Peyer's patch (tissue), 4 donors: ENCODE measurements around the gene LRRN1.

ENCODE experiments used
- POLR2A ChIP-seq, 2 donors: fragments of 450-650 bp; IDR thresholded peaks; one replicate each; pipeline ENCODE4 v1.5.1; 2017; ENCODE audit warnings: antibody characterized with exemption in 2 of 2, mild to moderate bottlenecking in 2 of 2, moderate library complexity in 2 of 2
- TF ChIP-seq, protein P1 (sequence below), 6 experiments: fragments of 450-650 bp in 4 of 6; fragments of 200-600 bp in 2 of 6; sonication (generic) in 1 of 6; IDR thresholded peaks; one replicate each; pipeline ENCODE4 v1.5.1; 2017 to 2019; ENCODE audit warnings: antibody characterized with exemption in 6 of 6, mild to moderate bottlenecking in 3 of 6, moderate library complexity in 1 of 6

DNA sequence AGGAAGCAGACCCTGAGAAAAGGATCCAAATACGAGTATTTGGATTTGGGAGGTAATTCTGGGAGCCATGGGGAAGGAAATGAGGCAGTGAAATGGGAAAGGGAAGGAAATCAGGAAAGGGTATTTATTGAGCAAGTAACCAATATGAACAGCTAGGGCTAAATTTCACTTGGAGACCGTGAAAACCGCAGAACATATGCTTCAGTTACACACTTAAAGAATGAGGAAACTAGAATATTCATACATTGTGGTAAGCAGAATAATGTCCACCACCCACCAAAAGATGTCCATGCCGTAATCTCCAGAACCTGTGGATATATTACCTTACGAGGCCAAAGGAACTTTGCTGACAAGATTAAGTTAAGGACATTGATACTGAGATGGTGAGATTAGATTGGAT is 63.3 kb downstream of the LRRN1 start:
- TF ChIP-seq, protein P1, sequence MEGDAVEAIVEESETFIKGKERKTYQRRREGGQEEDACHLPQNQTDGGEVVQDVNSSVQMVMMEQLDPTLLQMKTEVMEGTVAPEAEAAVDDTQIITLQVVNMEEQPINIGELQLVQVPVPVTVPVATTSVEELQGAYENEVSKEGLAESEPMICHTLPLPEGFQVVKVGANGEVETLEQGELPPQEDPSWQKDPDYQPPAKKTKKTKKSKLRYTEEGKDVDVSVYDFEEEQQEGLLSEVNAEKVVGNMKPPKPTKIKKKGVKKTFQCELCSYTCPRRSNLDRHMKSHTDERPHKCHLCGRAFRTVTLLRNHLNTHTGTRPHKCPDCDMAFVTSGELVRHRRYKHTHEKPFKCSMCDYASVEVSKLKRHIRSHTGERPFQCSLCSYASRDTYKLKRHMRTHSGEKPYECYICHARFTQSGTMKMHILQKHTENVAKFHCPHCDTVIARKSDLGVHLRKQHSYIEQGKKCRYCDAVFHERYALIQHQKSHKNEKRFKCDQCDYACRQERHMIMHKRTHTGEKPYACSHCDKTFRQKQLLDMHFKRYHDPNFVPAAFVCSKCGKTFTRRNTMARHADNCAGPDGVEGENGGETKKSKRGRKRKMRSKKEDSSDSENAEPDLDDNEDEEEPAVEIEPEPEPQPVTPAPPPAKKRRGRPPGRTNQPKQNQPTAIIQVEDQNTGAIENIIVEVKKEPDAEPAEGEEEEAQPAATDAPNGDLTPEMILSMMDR (IDR thresholded peaks at IDR 0.05): no peak
- no peak for TF ChIP-seq POLR2A (IDR thresholded peaks at IDR 0.05)
